PC-9 (cell line): ENCODE measurements around the gene ZSCAN21. TPM values are rescaled to one million over a fixed set of nuclear protein-coding genes. Genes with fewer than 3 reads are reported as not detected.

Source experiments
- BruUV-seq: library from RNA; stranded (reverse); fragments of 400-500 nt; replicated peaks from 2 replicates; lab custom pipeline; 2021; lab: Mats Ljungman, UMichigan
- CTCF ChIA-PET: fragments of 300-600 bp; sonication (Branson Sonifier 250); formaldehyde crosslinking; loops from one replicate; lab custom pipeline; 2022; ENCODE audit warnings: antibody characterized with exemption; lab: Charles Lee
- POLR2A ChIA-PET: fragments of 300-600 bp; sonication (Branson Sonifier 250); formaldehyde crosslinking; loops from one replicate; lab custom pipeline; 2022; ENCODE audit warnings: antibody characterized with exemption; ENCODE audit not compliant: unreplicated experiment; lab: Charles Lee
- DNase-seq, 2 experiments: peaks; one replicate each; pipeline versions ENCODE4 v3.0.0 to v3.0.0-alpha.2; 2015 to 2022; ENCODE audit warnings: mixed read lengths in 1 of 2
- H2AFZ ChIP-seq: fragments of 200-600 bp; sonication (generic); 2 replicates; pipeline ENCODE4 v1.8.1; 2017; ENCODE audit warnings: antibody characterized with exemption
- H3F3A ChIP-seq: fragments of 200-600 bp; sonication (generic); 2 replicates; pipeline ENCODE4 v1.8.1; 2017; ENCODE audit warnings: antibody characterized with exemption, mild to moderate bottlenecking, low read depth; ENCODE audit not compliant: insufficient read depth
- H3K27ac ChIP-seq: fragments of 200-600 bp; sonication (generic); 2 replicates; pipeline ENCODE4 v1.6.1; 2016; ENCODE audit warnings: mixed run types
- H3K27me3 ChIP-seq: fragments of 200-600 bp; sonication (generic); 2 replicates; pipeline ENCODE4 v1.6.1; 2016; ENCODE audit warnings: low read depth, mixed run types; ENCODE audit not compliant: insufficient read depth
- H3K36me3 ChIP-seq: fragments of 200-600 bp; sonication (generic); 2 replicates; pipeline ENCODE4 v1.6.1; 2016; ENCODE audit warnings: low read depth, mixed run types
- H3K4me1 ChIP-seq: fragments of 200-600 bp; sonication (generic); replicated peaks from 2 replicates; pipeline ENCODE4 v1.6.1; 2016; ENCODE audit warnings: mixed run types; ENCODE audit not compliant: insufficient read depth
- H3K4me2 ChIP-seq: fragments of 200-600 bp; sonication (generic); 2 replicates; pipeline ENCODE4 v1.6.1; 2017; ENCODE audit warnings: mixed run types
- H3K4me3 ChIP-seq: fragments of 200-600 bp; sonication (generic); 2 replicates; pipeline ENCODE4 v1.6.1; 2016; ENCODE audit warnings: mixed run types
- H3K79me2 ChIP-seq: fragments of 200-600 bp; sonication (generic); 2 replicates; pipeline ENCODE4 v1.6.1; 2017; ENCODE audit warnings: low read depth, mixed run types
- H3K9me2 ChIP-seq: fragments of 200-600 bp; sonication (generic); 2 replicates; pipeline ENCODE4 v1.8.1; 2017; ENCODE audit warnings: mild to moderate bottlenecking; ENCODE audit not compliant: insufficient read depth
- H3K9me3 ChIP-seq: fragments of 200-600 bp; sonication (generic); 2 replicates; pipeline ENCODE4 v1.8.1; 2016; ENCODE audit warnings: low read depth; ENCODE audit not compliant: insufficient read depth
- H4K20me1 ChIP-seq: fragments of 200-600 bp; sonication (generic); 2 replicates; pipeline ENCODE4 v1.8.1; 2017; ENCODE audit not compliant: insufficient read depth
- CTCF ChIP-seq: fragments of 200-600 bp; sonication (generic); conservative IDR thresholded peaks from 2 replicates; pipeline ENCODE4 v1.6.1; 2017; ENCODE audit warnings: mixed run types, antibody characterized with exemption, mild to moderate bottlenecking, moderate library complexity
- EZH2 ChIP-seq: fragments of 200-600 bp; sonication (generic); IDR thresholded peaks from 2 replicates; pipeline ENCODE4 v1.8.0; 2017; ENCODE audit warnings: antibody characterized with exemption, low read depth
- intact Hi-C: fragments of 100-400 bp; cut with micrococcal nuclease; formaldehyde crosslinking; loops from one replicate; pipeline ENCODE4 v1.10.0; 2022; ENCODE audit not compliant: unreplicated experiment
- total RNA-seq: library from RNA; stranded (reverse); gene quantifications from 2 replicates; pipeline ENCODE4 v1.2.3, GENCODE V29; 2021

ZSCAN21 gene
- total RNA-seq, 1 experiment from 2014 or later, result 8.9 TPM

- H4K20me1 ChIP-seq, result peaks cover 35% of the 10 kb centered on the region
- TF ChIP-seq CTCF (no peak), EZH2 (no peak)
- ChIA-PET CTCF (interaction anchor here (0.6 kb wide), 1 partner anchor 431 kb away, joined by 3 read pairs; no protein-coding TSS in a partner anchor), POLR2A (no interaction called here)
- H3K4me1 ChIP-seq, result peaks cover 25% of the 10 kb centered on the region
- no peak overlapping the region for H3K27ac ChIP-seq
- H3K9me2 ChIP-seq, result no peaks in the 10 kb centered on the region
- no peak overlapping the region for H2AFZ ChIP-seq
- no TSS peak for BruUV-seq
- H3F3A ChIP-seq, result peaks cover 43% of the 10 kb centered on the region
- no peaks in the 10 kb centered on the region for H3K27me3 ChIP-seq
- H3K4me3 ChIP-seq, result no peak overlapping the region
- DNase-seq, result no peak
- H3K9me3 ChIP-seq, result no peaks in the 10 kb centered on the region
- H3K79me2 ChIP-seq, result peaks cover 23% of the 10 kb centered on the region
- H3K4me2 ChIP-seq, result no peak overlapping the region
- intact Hi-C loops, result no loop called here
- H3K36me3 ChIP-seq, result peaks cover 24% of the 10 kb centered on the region
Observed at GRCh38 chr7:100024020-100024619, 25.5 kb upstream of the ZSCAN21 start.

GRCh38 chr7:100027197-100027596 is 22.4 kb upstream of the ZSCAN21 start:
- intact Hi-C loops, result no loop called here
- Histone ChIP-seq H3K27ac (no peak overlapping the region), H3K4me2 (no peak overlapping the region), H3K4me3 (no peak overlapping the region), H3K4me1 (peaks cover 19% of the 10 kb centered on the region), H4K20me1 (peaks cover 20% of the 10 kb centered on the region), H3K9me2 (no peaks in the 10 kb centered on the region), H3K79me2 (no peaks in the 10 kb centered on the region), H3K9me3 (no peaks in the 10 kb centered on the region), H3K27me3 (no peaks in the 10 kb centered on the region), H3F3A (peaks cover 30% of the 10 kb centered on the region), H3K36me3 (peaks cover 34% of the 10 kb centered on the region), H2AFZ (no peak overlapping the region)
- ChIA-PET CTCF (interaction anchor here (0.7 kb wide), 2 partner anchors 71 to 107 kb away, joined by 10 to 11 read pairs; no protein-coding TSS in a partner anchor), POLR2A (no interaction called here)
- BruUV-seq, result no TSS peak
- TF ChIP-seq EZH2 (no peak), CTCF (no peak)
- no peak for DNase-seq

GRCh38 chr7:100029596-100029995 is 20.0 kb upstream of the ZSCAN21 start:
- CTCF ChIA-PET, result no interaction called here
- H3K36me3 ChIP-seq, result peaks cover 38% of the 10 kb centered on the region
- POLR2A ChIA-PET, result interaction anchor here (0.6 kb wide), 1 partner anchor 53 kb away, joined by 7 read pairs; no protein-coding TSS in a partner anchor

More at GRCh38 chr7:100029596-100029995, 20.0 kb upstream of the ZSCAN21 start:
- DNase-seq, result no peak
- Histone ChIP-seq H2AFZ (no peak overlapping the region), H3F3A (peaks cover 15% of the 10 kb centered on the region), H4K20me1 (0 out of 2 replicates have a peak, but pooled peaks cover 4% of the 10 kb centered on the region), H3K27me3 (no peaks in the 10 kb centered on the region), H3K9me2 (no peaks in the 10 kb centered on the region), H3K9me3 (no peaks in the 10 kb centered on the region), H3K27ac (no peak overlapping the region), H3K4me1 (peaks cover 8% of the 10 kb centered on the region; the same call in 1 of the 2 replicates), H3K4me3 (no peak overlapping the region), H3K79me2 (no peaks in the 10 kb centered on the region), H3K4me2 (no peak overlapping the region)
- intact Hi-C loops, result no loop called here
- no TSS peak for BruUV-seq
- TF ChIP-seq EZH2, result no peak
- no peak for TF ChIP-seq CTCF
